PC-3 (cell line): ENCODE results near the gene FNDC10.

ENCODE experiments used
- CTCF ChIP-seq: fragments of 300-600 bp; sonication (generic); conservative IDR thresholded peaks from 2 replicates; pipeline ENCODE4 v1.5.1; 2017; ENCODE audit warnings: antibody characterized with exemption, low read depth, mild to moderate bottlenecking, low read length
- EZH2 ChIP-seq: fragments of 300-600 bp; sonication (generic); IDR thresholded peaks from one replicate; pipeline ENCODE4 v1.6.1; 2017; ENCODE audit warnings: antibody characterized with exemption, mild to moderate bottlenecking, low read length; ENCODE audit not compliant: unreplicated experiment
- EZH2phosphoT487 ChIP-seq: fragments of 300-600 bp; sonication (generic); IDR thresholded peaks from 2 replicates; pipeline ENCODE4 v1.6.1; 2018; ENCODE audit warnings: mild to moderate bottlenecking, antibody characterized with exemption, low read length, borderline replicate concordance

DNA sequence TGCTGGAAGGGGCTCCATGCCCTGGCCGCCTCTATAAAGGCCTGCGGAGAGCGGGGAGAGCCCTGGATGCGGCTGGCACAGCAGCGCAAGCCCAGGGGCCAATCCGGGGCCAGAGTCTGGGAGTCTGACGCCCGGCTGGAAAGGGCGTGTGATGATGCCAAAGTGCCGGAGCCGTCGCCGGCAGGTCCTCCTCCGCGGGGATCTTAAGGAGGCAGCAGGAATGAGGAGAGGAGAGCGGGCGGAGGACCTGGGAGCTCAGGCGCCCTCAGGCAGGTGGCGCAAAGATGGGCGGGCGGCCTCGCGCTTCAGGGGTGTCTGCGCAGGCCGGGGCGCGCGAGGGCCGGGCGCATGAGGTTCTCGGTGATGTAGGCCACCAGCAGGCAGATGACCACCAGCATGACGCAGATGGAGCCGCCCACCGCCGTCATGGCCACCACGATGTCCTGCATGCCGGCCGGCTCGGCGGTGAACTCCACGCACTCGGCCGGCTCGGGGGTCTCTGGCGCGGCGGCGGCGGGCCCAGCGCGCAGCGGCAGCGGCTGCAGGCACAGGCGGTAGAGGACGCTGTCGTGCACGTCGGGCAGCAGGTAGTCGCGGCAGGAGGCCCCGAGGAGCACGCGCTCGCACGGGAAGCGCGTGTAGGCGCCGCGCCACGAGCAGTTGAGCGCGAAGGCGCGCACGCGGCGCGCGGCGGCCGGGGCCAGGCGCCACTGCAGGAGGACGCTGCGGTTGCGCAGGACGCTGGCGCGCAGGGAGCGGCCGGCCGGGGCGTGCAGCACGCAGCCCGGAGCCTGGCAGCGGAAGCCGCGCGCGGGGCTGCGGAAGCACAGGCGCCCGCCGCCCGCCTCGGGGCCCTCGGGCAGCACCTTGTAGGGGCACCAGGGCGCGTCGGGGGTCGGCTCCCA, 653 bp downstream of the FNDC10 start:
- TF ChIP-seq CTCF (no peak; the same call in 1 of the 2 replicates), EZH2 (no peak), EZH2phosphoT487 (0 out of 2 replicates have a peak, but pooled peaks have one; percentile 47)
